GM23248 (cell line): ENCODE measurements around the gene UCP2. TPM values are rescaled to one million over a fixed set of nuclear protein-coding genes. Genes with fewer than 3 reads are reported as not detected.
A peak's percentile ranks its signal among the peaks of the same experiment; 100 is the strongest.

Experiments used
- DNase-seq: peaks from one replicate; pipeline ENCODE4 v3.0.0-alpha.2; 2015
- H2AFZ ChIP-seq: fragments of 200-600 bp; sonication (generic); 2 replicates; pipeline ENCODE4 v1.6.1; 2016; ENCODE audit warnings: antibody characterized with exemption
- H3F3A ChIP-seq: fragments of 200-600 bp; sonication (generic); 2 replicates; pipeline ENCODE4 v1.6.1; 2016; ENCODE audit warnings: mild to moderate bottlenecking, antibody characterized with exemption, mixed run types; ENCODE audit not compliant: insufficient read depth
- H3K27ac ChIP-seq: fragments of 200-600 bp; sonication (generic); 2 replicates; pipeline ENCODE4 v1.5.1; 2016; ENCODE audit warnings: mild to moderate bottlenecking
- H3K27me3 ChIP-seq: fragments of 200-600 bp; sonication (generic); replicated peaks from 2 replicates; pipeline ENCODE4 v1.6.1; 2016; ENCODE audit warnings: mild to moderate bottlenecking; ENCODE audit not compliant: insufficient read depth
- H3K36me3 ChIP-seq: fragments of 200-600 bp; sonication (generic); 2 replicates; pipeline ENCODE4 v1.6.1; 2016; ENCODE audit warnings: low read depth, mild to moderate bottlenecking
- H3K4me1 ChIP-seq: fragments of 200-600 bp; sonication (generic); 2 replicates; pipeline ENCODE4 v1.6.1; 2016; ENCODE audit warnings: mild to moderate bottlenecking; ENCODE audit not compliant: insufficient read depth
- H3K4me2 ChIP-seq: fragments of 200-600 bp; sonication (generic); one replicate; pipeline ENCODE4 v1.6.1; 2016; ENCODE audit warnings: mild to moderate bottlenecking; ENCODE audit not compliant: unreplicated experiment
- H3K4me3 ChIP-seq: fragments of 200-600 bp; sonication (generic); 2 replicates; pipeline ENCODE4 v1.5.1; 2016; ENCODE audit warnings: mild to moderate bottlenecking
- H3K79me2 ChIP-seq: fragments of 200-600 bp; sonication (generic); 2 replicates; pipeline ENCODE4 v1.6.1; 2016; ENCODE audit warnings: mild to moderate bottlenecking; ENCODE audit not compliant: insufficient read depth
- H3K9ac ChIP-seq: fragments of 200-600 bp; sonication (generic); 2 replicates; pipeline ENCODE4 v1.6.1; 2016; ENCODE audit warnings: mild to moderate bottlenecking
- H3K9me2 ChIP-seq: fragments of 200-600 bp; sonication (generic); 2 replicates; pipeline ENCODE4 v1.6.1; 2016; ENCODE audit warnings: mixed run types, mild to moderate bottlenecking, moderate library complexity; ENCODE audit not compliant: insufficient read depth
- H3K9me3 ChIP-seq: fragments of 200-600 bp; sonication (generic); one replicate; pipeline ENCODE4 v1.6.1; 2017; ENCODE audit warnings: low read depth
- H4K20me1 ChIP-seq: fragments of 200-600 bp; sonication (generic); 2 replicates; pipeline ENCODE4 v1.6.0; 2016; ENCODE audit not compliant: insufficient read depth
- EZH2 ChIP-seq: fragments of 200-600 bp; sonication (generic); IDR thresholded peaks from 2 replicates; pipeline ENCODE4 v1.6.1; 2018; ENCODE audit warnings: antibody characterized with exemption, mild to moderate bottlenecking; ENCODE audit not compliant: insufficient read depth, poor library complexity, severe bottlenecking
- EZH2phosphoT487 ChIP-seq: fragments of 200-600 bp; sonication (generic); IDR thresholded peaks from 2 replicates; pipeline ENCODE4 v1.6.1; 2018; ENCODE audit warnings: antibody characterized with exemption, moderate library complexity, mild to moderate bottlenecking, low read depth; ENCODE audit not compliant: insufficient read depth
- WGBS, 2 experiments: methylation state at CpG; one replicate each; pipeline ENCODE4 v1.1.6; 2015 to 2017; ENCODE audit warnings: low lambda C conversion rate in 2 of 2, low coverage in 1 of 2; ENCODE audit errors: missing lambda C conversion rate in 2 of 2; 5-methylcytosine and 5-hydroxymethylcytosine counted together
- in situ Hi-C: fragments of 300-500 bp; cut with MboI; formaldehyde crosslinking; loops from 2 replicates; pipeline ENCODE4 v1.15.0; 2020
- polyA plus RNA-seq: library from polyadenylated mRNA; unstranded; fragments of >200 nt; fragmentation: Nextera tagmentation; extraction: Ambion mirVana; gene quantifications from 2 replicates; pipeline ENCODE4 v1.2.1, GENCODE V29; 2016
- total RNA-seq: library from RNA; depleted of rRNA; stranded (reverse); fragments of >200 nt; shearing (Covaris generic); gene quantifications from 2 replicates; pipeline ENCODE4 v1.2.3, GENCODE V29; 2014

The UCP2 gene
- total and polyA plus RNA-seq, 2 experiments from 2014 or later: 2.0 TPM; not detected in 1

- Histone ChIP-seq H3K9me2 (no peaks in the 10 kb centered on the region), H2AFZ (no peak overlapping the region), H3K4me3 (no peak overlapping the region), H3K4me2 (no peak overlapping the region), H4K20me1 (no peaks in the 10 kb centered on the region), H3K36me3 (no peaks in the 10 kb centered on the region), H3K9me3 (no peaks in the 10 kb centered on the region), H3K9ac (no peak overlapping the region), H3K4me1 (peaks cover 3% of the 10 kb centered on the region; the same call in 1 of the 2 replicates), H3K27ac (no peak overlapping the region), H3F3A (no peaks in the 10 kb centered on the region), H3K79me2 (no peaks in the 10 kb centered on the region), H3K27me3 (no peaks in the 10 kb centered on the region)
- no peak for DNase-seq
- in situ Hi-C loops: no loop called here
- TF ChIP-seq EZH2phosphoT487 (no peak), EZH2 (no peak)
- 87 to 90% methylated on average over 7 of the region's 7 CpGs for WGBS, 2 experiments
Measured at GRCh38 chr11:73951797-73952196, 30.8 kb downstream of the UCP2 start.

GRCh38 chr11:73950869-73951710 is 31.6 kb downstream of the UCP2 start, which contains the start of gene DNAJB13:
Gene DNAJB13 (plus strand): TSS chr11:73951026. CDS start chr11:73951070, 44 bp downstream.
- 67% methylated on average over 12 of the region's 12 CpGs for WGBS, 2 experiments
- no peak within 1 kb of the TSS for H2AFZ ChIP-seq
- H3F3A ChIP-seq: no peaks in the 10 kb centered on the region
- no peak within 1 kb of the TSS for H3K4me2 ChIP-seq
- H3K27ac ChIP-seq: no peak within 1 kb of the TSS
- no peaks in the 10 kb centered on the region for H3K9me2 ChIP-seq
- no peak within 1 kb of the TSS for H3K9ac ChIP-seq
- peak; percentile 63 for DNase-seq
- no peak within 1 kb of the TSS for H3K4me3 ChIP-seq
- TF ChIP-seq EZH2 (no peak), EZH2phosphoT487 (no peak)
- H3K9me3 ChIP-seq: no peaks in the 10 kb centered on the region
- H4K20me1 ChIP-seq: no peaks in the 10 kb centered on the region
- H3K36me3 ChIP-seq: no peaks in the 10 kb centered on the region
- H3K79me2 ChIP-seq: no peaks in the 10 kb centered on the region
- in situ Hi-C loops: no loop called here
- H3K4me1 ChIP-seq: peaks cover 3% of the 10 kb centered on the region; the same call in 1 of the 2 replicates
- no peaks in the 10 kb centered on the region for H3K27me3 ChIP-seq

GRCh38 chr11:73949912-73950311 is 32.7 kb downstream of the UCP2 start:
- 86 to 93% methylated on average over 5 of the region's 5 CpGs for WGBS, 2 experiments
- no peak overlapping the region for H3K9ac ChIP-seq
- no peaks in the 10 kb centered on the region for H3K79me2 ChIP-seq
- no peaks in the 10 kb centered on the region for H3K9me2 ChIP-seq
- no peak overlapping the region for H3K4me3 ChIP-seq
- TF ChIP-seq EZH2phosphoT487: no peak
- TF ChIP-seq EZH2: no peak
- no peaks in the 10 kb centered on the region for H4K20me1 ChIP-seq
- no peak for DNase-seq
- no peaks in the 10 kb centered on the region for H3K27me3 ChIP-seq
- in situ Hi-C loops: no loop called here
- no peak overlapping the region for H3K27ac ChIP-seq
- no peaks in the 10 kb centered on the region for H3K36me3 ChIP-seq
- no peak overlapping the region for H2AFZ ChIP-seq
- no peak overlapping the region for H3K4me2 ChIP-seq
- H3F3A ChIP-seq: no peaks in the 10 kb centered on the region
- H3K9me3 ChIP-seq: no peaks in the 10 kb centered on the region
- no peaks in the 10 kb centered on the region for H3K4me1 ChIP-seq

GRCh38 chr11:73949246-73949645 is 33.4 kb downstream of the UCP2 start:
- no peaks in the 10 kb centered on the region for H3K9me3 ChIP-seq
- no peaks in the 10 kb centered on the region for H3K79me2 ChIP-seq
- H3K9me2 ChIP-seq: no peaks in the 10 kb centered on the region
- H3K27ac ChIP-seq: no peak overlapping the region
- TF ChIP-seq EZH2phosphoT487 (no peak), EZH2 (no peak)
- no peaks in the 10 kb centered on the region for H3K4me1 ChIP-seq
- no peaks in the 10 kb centered on the region for H3F3A ChIP-seq
- H3K9ac ChIP-seq: no peak overlapping the region
- in situ Hi-C loops: no loop called here
- H3K36me3 ChIP-seq: no peaks in the 10 kb centered on the region
- H3K27me3 ChIP-seq: no peaks in the 10 kb centered on the region
- no peaks in the 10 kb centered on the region for H4K20me1 ChIP-seq
- 47 to 56% methylated on average over 4 of the region's 4 CpGs for WGBS, 2 experiments
- no peak overlapping the region for H3K4me2 ChIP-seq
- no peak overlapping the region for H3K4me3 ChIP-seq
- DNase-seq: no peak
- H2AFZ ChIP-seq: no peak overlapping the region
